GM10266 (cell line): ENCODE results near the gene AIG1.
"Not testable (repeated sequence)": the region's sequence is repeated elsewhere in the genome, so short reads cannot be mapped to it uniquely, and the experiment has no call there.

ENCODE experiments used
- DNase-seq: peaks from one replicate; pipeline ENCODE4 v3.0.0; 2012; ENCODE audit errors: extremely low spot score
- CTCF ChIP-seq: IDR thresholded peaks from 2 replicates; pipeline ENCODE4 v1.5.1; 2012; ENCODE audit warnings: mild to moderate bottlenecking, low read depth; ENCODE audit not compliant: control insufficient read depth, insufficient read depth; ENCODE audit errors: missing control alignments

The AIG1 gene

GRCh38 chr6:143295932-143296331, 235.2 kb downstream of the AIG1 start:
- no peak for TF ChIP-seq CTCF
- DNase-seq, result no peak

- TF ChIP-seq CTCF, result no peak
- DNase-seq, result no peak
Measured at GRCh38 chr6:143298071-143298470, 237.4 kb downstream of the AIG1 start.

- peak; percentile 26 for DNase-seq
- TF ChIP-seq CTCF, result no peak
Measured at GRCh38 chr6:143299253-143300166, 238.8 kb downstream of the AIG1 start.

- no peak for TF ChIP-seq CTCF
- no peak for DNase-seq
Measured at GRCh38 chr6:143301188-143301587, 240.5 kb downstream of the AIG1 start.

GRCh38 chr6:143307760-143308159, 247.1 kb downstream of the AIG1 start:
- not testable (repeated sequence) for DNase-seq

GRCh38 chr6:143313163-143313562, 252.5 kb downstream of the AIG1 start:
- TF ChIP-seq CTCF, result no peak
- DNase-seq, result no peak

- no peak for TF ChIP-seq CTCF
- no peak for DNase-seq
Measured at GRCh38 chr6:143321491-143322086, 260.9 kb downstream of the AIG1 start.
